Liver (tissue), 3 donors: ENCODE data around the gene CST4.
"Not testable (repeated sequence)": the region's sequence is repeated elsewhere in the genome, so short reads cannot be mapped to it uniquely, and the experiment has no call there.

Experiments
- CTCF ChIP-seq: fragments of 150-350 bp; IDR thresholded peaks from 2 replicates; pipeline ENCODE4 v1.5.1; 2017; ENCODE audit warnings: improper control_type of control experiment, low read depth, low read length; ENCODE audit not compliant: missing input control
- GABPA ChIP-seq, 2 donors: IDR thresholded peaks in 1 of 2; conservative IDR thresholded peaks in 1 of 2; 2 replicates each; pipeline ENCODE4 v1.6.1; 2016; ENCODE audit warnings: antibody characterized with exemption in 2 of 2, mild to moderate bottlenecking in 1 of 2, moderate library complexity in 1 of 2
- JUND ChIP-seq, 2 donors: IDR thresholded peaks; 2 replicates each; pipeline ENCODE4 v1.6.1; 2016; ENCODE audit warnings: antibody characterized with exemption in 2 of 2
- MAX ChIP-seq: IDR thresholded peaks from 2 replicates; pipeline ENCODE4 v1.6.1; 2016; ENCODE audit warnings: antibody characterized with exemption
- REST ChIP-seq: IDR thresholded peaks from 2 replicates; pipeline ENCODE4 v1.6.1; 2016; ENCODE audit warnings: antibody characterized with exemption, mild to moderate bottlenecking
- SP1 ChIP-seq: IDR thresholded peaks from 2 replicates; pipeline ENCODE4 v1.6.1; 2018; ENCODE audit warnings: antibody characterized with exemption, mild to moderate bottlenecking
- TAF1 ChIP-seq: conservative IDR thresholded peaks from 2 replicates; pipeline ENCODE4 v1.6.1; 2016; ENCODE audit warnings: antibody characterized with exemption, mild to moderate bottlenecking
- YY1 ChIP-seq: IDR thresholded peaks from 2 replicates; pipeline ENCODE4 v1.6.1; 2016; ENCODE audit warnings: antibody characterized with exemption, mild to moderate bottlenecking
- ZBTB33 ChIP-seq: IDR thresholded peaks from 2 replicates; pipeline ENCODE4 v1.6.1; 2016; ENCODE audit warnings: antibody characterized with exemption
- donor health status: healthy.
- donor health status: healthy.

GRCh38 chr20:23711778-23712177 is 22.9 kb upstream of the CST4 start:
- TF ChIP-seq GABPA (IDR thresholded peaks at IDR 0.05 in 1 of 2, conservative IDR thresholded peaks at IDR 0.05 in 1 of 2); TAF1; MAX; CTCF; ZBTB33; REST; JUND (IDR thresholded peaks at IDR 0.05); YY1; SP1: not testable (repeated sequence)
